ENCODE results near the gene GPC5.

DNA sequence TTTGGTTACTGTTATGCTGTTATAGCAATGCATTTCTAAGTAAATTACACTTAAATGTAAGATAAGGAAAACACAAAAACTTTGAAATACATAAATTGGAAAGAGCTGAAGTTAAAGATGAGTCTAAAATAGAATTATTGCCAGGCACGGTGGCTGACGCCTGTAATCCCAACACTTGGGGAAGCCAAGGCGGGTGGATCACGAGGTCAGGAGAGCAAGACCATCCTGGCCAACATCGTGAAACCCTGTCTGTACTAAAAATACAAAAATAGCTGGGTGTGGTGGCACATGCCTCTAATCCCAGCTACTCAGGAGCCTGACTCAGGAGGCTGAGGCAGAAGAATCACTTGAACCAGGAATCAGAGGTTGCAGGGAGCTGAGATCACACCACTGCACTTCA, 922.8 kb downstream of the GPC5 start:
- no peak for TF ChIP-seq POLR2AphosphoS5 (IDR thresholded peaks at IDR 0.05; ENCODE audit: low read depth, low read length)
- TF ChIP-seq, protein P1, sequence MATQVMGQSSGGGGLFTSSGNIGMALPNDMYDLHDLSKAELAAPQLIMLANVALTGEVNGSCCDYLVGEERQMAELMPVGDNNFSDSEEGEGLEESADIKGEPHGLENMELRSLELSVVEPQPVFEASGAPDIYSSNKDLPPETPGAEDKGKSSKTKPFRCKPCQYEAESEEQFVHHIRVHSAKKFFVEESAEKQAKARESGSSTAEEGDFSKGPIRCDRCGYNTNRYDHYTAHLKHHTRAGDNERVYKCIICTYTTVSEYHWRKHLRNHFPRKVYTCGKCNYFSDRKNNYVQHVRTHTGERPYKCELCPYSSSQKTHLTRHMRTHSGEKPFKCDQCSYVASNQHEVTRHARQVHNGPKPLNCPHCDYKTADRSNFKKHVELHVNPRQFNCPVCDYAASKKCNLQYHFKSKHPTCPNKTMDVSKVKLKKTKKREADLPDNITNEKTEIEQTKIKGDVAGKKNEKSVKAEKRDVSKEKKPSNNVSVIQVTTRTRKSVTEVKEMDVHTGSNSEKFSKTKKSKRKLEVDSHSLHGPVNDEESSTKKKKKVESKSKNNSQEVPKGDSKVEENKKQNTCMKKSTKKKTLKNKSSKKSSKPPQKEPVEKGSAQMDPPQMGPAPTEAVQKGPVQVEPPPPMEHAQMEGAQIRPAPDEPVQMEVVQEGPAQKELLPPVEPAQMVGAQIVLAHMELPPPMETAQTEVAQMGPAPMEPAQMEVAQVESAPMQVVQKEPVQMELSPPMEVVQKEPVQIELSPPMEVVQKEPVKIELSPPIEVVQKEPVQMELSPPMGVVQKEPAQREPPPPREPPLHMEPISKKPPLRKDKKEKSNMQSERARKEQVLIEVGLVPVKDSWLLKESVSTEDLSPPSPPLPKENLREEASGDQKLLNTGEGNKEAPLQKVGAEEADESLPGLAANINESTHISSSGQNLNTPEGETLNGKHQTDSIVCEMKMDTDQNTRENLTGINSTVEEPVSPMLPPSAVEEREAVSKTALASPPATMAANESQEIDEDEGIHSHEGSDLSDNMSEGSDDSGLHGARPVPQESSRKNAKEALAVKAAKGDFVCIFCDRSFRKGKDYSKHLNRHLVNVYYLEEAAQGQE (IDR thresholded peaks at IDR 0.05; ENCODE audit: insufficient read depth in 1 of 2, low read depth in 2 of 2, low read length in 2 of 2): no peak
- no peak for TF ChIP-seq SIN3A (IDR thresholded peaks at IDR 0.05; ENCODE audit: borderline replicate concordance, insufficient read depth, low read length)
- no peak for TF ChIP-seq TAF1 (IDR thresholded peaks at IDR 0.05; ENCODE audit: borderline replicate concordance, insufficient read depth, low read length)

Data from PFSK-1 (cell line).